Activated CD4-positive, alpha-beta memory T cell treated with anti-CD3 and anti-CD28 coated beads for 36 hours (primary cell): ENCODE data around the gene NTM. TPM values are rescaled to one million over a fixed set of nuclear protein-coding genes. Genes with fewer than 3 reads are reported as not detected.

Experiments
- CTCF ChIA-PET: fragments of 350-600 bp; sonication (Branson Sonifier 250); formaldehyde crosslinking; loops from one replicate; lab custom pipeline; 2021; ENCODE audit warnings: antibody characterized with exemption, inconsistent platforms; lab: Charles Lee
- POLR2A ChIA-PET: fragments of 350-600 bp; sonication (Branson Sonifier 250); formaldehyde crosslinking; loops from one replicate; lab custom pipeline; 2021; ENCODE audit warnings: antibody characterized with exemption; lab: Charles Lee
- DNase-seq: peaks from one replicate; pipeline ENCODE4 v3.0.0-alpha.2; 2020
- H3K27ac Mint-ChIP-seq: one replicate; pipeline ENCODE4 v1.8.0; 2021; ENCODE audit warnings: mixed read lengths
- H3K27me3 Mint-ChIP-seq: one replicate; pipeline ENCODE4 v1.8.0; 2021; ENCODE audit warnings: mixed read lengths
- H3K36me3 Mint-ChIP-seq: one replicate; pipeline ENCODE4 v1.8.0; 2021; ENCODE audit warnings: mixed read lengths
- H3K4me1 Mint-ChIP-seq: one replicate; pipeline ENCODE4 v1.8.0; 2021; ENCODE audit warnings: low read depth, mixed read lengths
- H3K4me3 Mint-ChIP-seq: one replicate; pipeline ENCODE4 v1.8.0; 2021; ENCODE audit warnings: mild to moderate bottlenecking, mixed read lengths
- H3K9me3 Mint-ChIP-seq: one replicate; pipeline ENCODE4 v1.8.0; 2021; ENCODE audit warnings: mixed read lengths
- intact Hi-C: fragments of 100-400 bp; cut with micrococcal nuclease; formaldehyde crosslinking; loops from one replicate; pipeline ENCODE4 v1.15.1; 2023
- total RNA-seq, 2 experiments: library from RNA; stranded (reverse); gene quantifications; one replicate each; pipeline ENCODE4 v1.2.3, GENCODE V29; 2021

Gene NTM
- total RNA-seq, 2 experiments from 2014 or later, result not detected

DNA sequence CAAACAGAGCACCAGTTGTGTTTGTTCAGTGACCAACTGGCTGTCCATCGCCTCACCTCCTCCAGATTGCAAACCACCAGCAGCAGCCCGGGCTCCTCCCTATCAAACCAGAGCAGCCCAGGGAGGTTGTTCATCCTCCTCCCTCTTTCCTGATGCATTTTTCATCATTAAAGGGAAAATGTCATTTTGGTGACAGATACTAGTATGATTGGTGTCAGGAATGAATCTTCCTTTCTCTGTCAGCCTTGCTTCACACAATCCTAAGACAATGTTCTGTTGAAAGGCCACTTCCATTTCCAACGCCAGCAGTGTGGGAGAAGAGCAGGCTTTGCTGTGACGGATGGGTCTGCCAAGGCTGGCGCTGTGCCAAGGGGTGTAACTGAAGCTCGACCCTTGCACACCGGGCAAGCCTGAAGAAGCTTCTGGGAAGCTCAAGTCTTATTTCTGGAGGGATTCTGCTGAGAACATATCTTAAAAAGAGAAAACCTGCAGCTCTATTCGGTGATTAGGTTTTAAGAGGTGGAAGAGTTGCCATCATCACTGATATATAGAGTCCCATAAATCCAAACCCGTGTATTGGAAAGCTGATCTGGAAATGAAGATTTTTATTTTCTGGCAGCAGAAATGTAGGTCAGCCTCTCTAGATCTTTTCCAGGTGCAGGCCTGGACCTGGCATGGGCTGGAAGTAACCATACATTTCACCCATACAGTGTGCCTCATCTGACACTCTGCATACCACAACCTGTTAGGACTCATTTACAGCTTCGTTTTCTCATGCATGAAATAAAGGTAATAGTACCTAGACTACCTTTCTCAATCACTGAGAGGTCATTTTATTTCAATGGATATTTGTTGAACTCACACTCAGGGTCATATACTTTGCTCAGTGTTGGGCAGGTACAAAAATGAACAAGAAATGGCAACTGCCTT lies 524.5 kb downstream of the NTM start:
- no peaks in the 10 kb centered on the region for H3K9me3 Mint-ChIP-seq

DNA sequence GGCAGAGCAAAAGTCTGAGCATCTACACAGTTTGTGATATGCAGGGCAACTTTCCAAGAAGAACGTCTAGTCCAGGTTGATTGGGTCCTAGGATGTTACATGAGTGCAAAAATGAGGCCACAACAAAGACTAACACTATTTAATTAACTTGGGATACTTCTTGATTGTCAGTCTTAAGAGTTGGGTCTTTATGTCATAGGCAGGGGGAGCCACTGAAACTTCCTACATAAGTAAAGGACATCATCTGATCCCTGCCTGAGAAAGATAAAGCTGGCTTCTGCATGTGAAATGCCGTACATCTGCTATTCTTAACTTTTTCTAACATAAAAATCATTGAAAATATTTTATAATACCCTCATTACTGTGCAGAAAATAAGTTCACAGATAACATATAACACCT lies 525.5 kb downstream of the NTM start:
- H3K27ac Mint-ChIP-seq, result no peak overlapping the region
- no peak overlapping the region for H3K4me3 Mint-ChIP-seq
- H3K27me3 Mint-ChIP-seq, result no peaks in the 10 kb centered on the region
- ChIA-PET CTCF (no interaction called here), POLR2A (no interaction called here)
- H3K9me3 Mint-ChIP-seq, result no peaks in the 10 kb centered on the region
- DNase-seq, result no peak
- intact Hi-C loops, result no loop called here
- H3K4me1 Mint-ChIP-seq, result no peaks in the 10 kb centered on the region
- H3K36me3 Mint-ChIP-seq, result no peaks in the 10 kb centered on the region

More for the DNA sequence above, 524.5 kb downstream of the NTM start:
- intact Hi-C loops, result no loop called here
- Mint-ChIP-seq H3K27ac (no peak overlapping the region), H3K4me3 (no peak overlapping the region), H3K4me1 (no peaks in the 10 kb centered on the region), H3K36me3 (no peaks in the 10 kb centered on the region), H3K27me3 (no peaks in the 10 kb centered on the region)
- no peak for DNase-seq
- ChIA-PET CTCF (no interaction called here), POLR2A (no interaction called here)

DNA sequence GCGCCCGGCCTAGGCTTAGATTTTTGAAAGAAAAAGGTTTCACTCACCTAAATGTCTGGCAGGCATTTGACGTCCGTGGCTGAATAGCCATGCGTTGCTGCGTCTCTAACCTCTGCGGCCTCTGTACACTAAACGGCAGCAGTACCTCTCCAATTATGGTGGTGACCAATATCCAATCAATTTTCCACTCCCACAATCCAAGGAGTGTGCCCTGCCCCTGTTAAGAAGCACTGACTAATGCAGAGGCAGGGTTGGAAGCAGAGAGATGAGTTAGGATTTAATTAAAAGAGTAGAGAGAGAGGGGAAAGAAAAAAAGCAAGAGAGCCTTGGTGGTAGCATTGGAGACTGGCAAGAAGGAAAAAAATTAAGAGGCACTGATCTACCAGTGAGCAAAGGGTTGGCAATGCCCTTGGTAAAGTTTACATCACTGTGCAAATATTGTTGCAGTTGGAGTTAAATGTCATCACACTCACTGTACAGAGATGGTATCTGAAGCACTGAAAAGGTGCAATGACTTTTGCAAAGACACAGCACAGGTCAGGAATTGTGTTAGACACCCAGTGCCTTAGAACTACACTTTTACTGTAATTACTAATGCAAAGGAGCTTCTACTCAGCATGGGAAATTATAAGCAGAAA lies 526.7 kb downstream of the NTM start:
- H3K27me3 Mint-ChIP-seq, result no peaks in the 10 kb centered on the region
- CTCF ChIA-PET, result no interaction called here
- no peaks in the 10 kb centered on the region for H3K4me1 Mint-ChIP-seq
- intact Hi-C loops, result no loop called here
- no peak for DNase-seq
- POLR2A ChIA-PET, result no interaction called here
- no peaks in the 10 kb centered on the region for H3K36me3 Mint-ChIP-seq
- H3K4me3 Mint-ChIP-seq, result no peak overlapping the region
- no peak overlapping the region for H3K27ac Mint-ChIP-seq
- no peaks in the 10 kb centered on the region for H3K9me3 Mint-ChIP-seq

DNA sequence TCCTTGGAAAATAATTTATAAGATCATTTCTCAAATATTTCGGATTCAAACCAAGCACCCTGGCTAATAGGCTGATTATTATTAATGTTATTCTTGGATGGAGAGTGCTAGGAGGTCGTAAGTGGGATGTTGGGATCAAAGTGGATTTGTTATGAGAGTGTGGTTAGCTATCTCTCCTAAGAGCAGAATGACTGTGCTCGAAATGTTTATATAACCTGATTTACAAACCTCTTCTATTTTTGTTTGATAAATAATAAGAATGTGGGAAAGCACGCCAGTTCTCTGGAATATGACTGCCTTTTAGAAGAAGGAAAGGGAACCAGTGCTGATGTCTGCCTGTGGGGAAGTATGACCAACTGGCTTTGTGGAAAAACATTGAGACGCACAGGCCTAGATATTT lies 527.5 kb downstream of the NTM start:
- no peaks in the 10 kb centered on the region for H3K36me3 Mint-ChIP-seq
- no peak overlapping the region for H3K27ac Mint-ChIP-seq
- ChIA-PET CTCF (no interaction called here), POLR2A (no interaction called here)
- H3K4me3 Mint-ChIP-seq, result no peak overlapping the region
- no peaks in the 10 kb centered on the region for H3K27me3 Mint-ChIP-seq
- no peaks in the 10 kb centered on the region for H3K9me3 Mint-ChIP-seq
- intact Hi-C loops, result no loop called here
- no peaks in the 10 kb centered on the region for H3K4me1 Mint-ChIP-seq
- no peak for DNase-seq

- Mint-ChIP-seq H3K4me3 (no peak overlapping the region), H3K9me3 (no peaks in the 10 kb centered on the region), H3K36me3 (no peaks in the 10 kb centered on the region), H3K4me1 (no peaks in the 10 kb centered on the region), H3K27ac (no peak overlapping the region), H3K27me3 (no peaks in the 10 kb centered on the region)
- POLR2A ChIA-PET, result no interaction called here
- CTCF ChIA-PET, result no interaction called here
- intact Hi-C loops, result no loop called here
- DNase-seq, result no peak
Observed at GRCh38 chr11:131898949-131899348, 528.5 kb downstream of the NTM start.

DNA sequence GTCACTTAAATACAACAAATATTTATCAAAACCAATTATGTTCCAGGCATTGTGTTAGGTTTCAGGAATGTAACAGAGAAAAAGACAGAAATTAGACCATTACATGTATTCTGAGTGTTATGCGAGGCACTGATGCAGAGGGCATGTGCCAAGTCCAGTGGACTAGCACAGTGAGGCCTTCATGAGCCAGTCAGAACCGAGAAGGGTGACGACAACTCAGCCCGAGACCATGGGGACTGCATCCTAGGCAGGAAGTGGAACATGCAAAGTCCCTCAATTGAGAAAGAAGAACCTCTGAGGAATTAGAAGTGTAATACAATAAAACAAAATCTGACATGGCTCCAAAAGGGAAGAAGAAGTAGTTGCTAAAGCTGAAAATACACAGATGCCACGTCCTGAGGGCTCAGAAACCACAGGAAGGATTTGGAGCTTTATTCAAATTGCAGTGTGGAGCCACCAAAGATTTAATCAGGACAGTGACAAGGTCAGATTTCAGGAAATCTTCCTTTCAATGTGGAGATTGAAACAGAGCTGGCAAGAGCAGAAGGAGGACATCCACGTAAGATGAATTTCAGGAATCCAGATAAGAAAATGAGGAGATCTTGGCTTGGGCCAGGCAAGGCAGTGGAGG lies 529.6 kb downstream of the NTM start:
- DNase-seq, result no peak
- no peak overlapping the region for H3K27ac Mint-ChIP-seq
- no peaks in the 10 kb centered on the region for H3K36me3 Mint-ChIP-seq
- H3K4me1 Mint-ChIP-seq, result no peaks in the 10 kb centered on the region
- no peak overlapping the region for H3K4me3 Mint-ChIP-seq
- H3K27me3 Mint-ChIP-seq, result no peaks in the 10 kb centered on the region
- no peaks in the 10 kb centered on the region for H3K9me3 Mint-ChIP-seq
- CTCF ChIA-PET, result interaction anchor here (0.7 kb wide), 1 partner anchor 232 kb away, joined by 3 read pairs; no protein-coding TSS in a partner anchor
- intact Hi-C loops, result no loop called here
- POLR2A ChIA-PET, result no interaction called here

DNA sequence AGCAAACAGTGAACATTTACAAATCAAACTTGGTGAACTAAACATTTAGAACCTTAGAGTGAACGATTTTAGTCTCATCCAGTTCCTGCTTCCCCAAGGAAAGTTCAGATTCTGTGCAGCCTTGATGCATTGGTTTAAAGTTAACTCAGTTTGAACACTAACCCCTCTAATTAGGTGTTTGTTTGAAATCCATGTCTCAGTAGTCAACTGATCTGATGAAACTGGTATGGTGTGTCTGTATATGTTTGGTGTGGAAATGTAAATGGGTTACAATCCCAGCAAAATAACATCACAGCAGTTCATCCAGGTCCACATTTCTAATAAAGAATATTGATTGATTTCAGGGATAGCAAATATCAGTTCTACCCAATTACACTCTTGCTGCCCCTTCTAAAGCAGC lies 532.0 kb downstream of the NTM start:
- no peak overlapping the region for H3K27ac Mint-ChIP-seq
- no peak for DNase-seq
- POLR2A ChIA-PET, result no interaction called here
- H3K4me1 Mint-ChIP-seq, result no peaks in the 10 kb centered on the region
- no peak overlapping the region for H3K4me3 Mint-ChIP-seq
- H3K27me3 Mint-ChIP-seq, result no peaks in the 10 kb centered on the region
- intact Hi-C loops, result no loop called here
- CTCF ChIA-PET, result no interaction called here
- H3K36me3 Mint-ChIP-seq, result no peaks in the 10 kb centered on the region
- no peaks in the 10 kb centered on the region for H3K9me3 Mint-ChIP-seq

GRCh38 chr11:131903074-131903473 lies 532.7 kb downstream of the NTM start:
- no peak overlapping the region for H3K4me3 Mint-ChIP-seq
- no peaks in the 10 kb centered on the region for H3K36me3 Mint-ChIP-seq
- no peak for DNase-seq
- no peaks in the 10 kb centered on the region for H3K27me3 Mint-ChIP-seq
- no peak overlapping the region for H3K27ac Mint-ChIP-seq
- intact Hi-C loops, result no loop called here
- no peaks in the 10 kb centered on the region for H3K4me1 Mint-ChIP-seq
- ChIA-PET POLR2A (no interaction called here), CTCF (no interaction called here)
- no peaks in the 10 kb centered on the region for H3K9me3 Mint-ChIP-seq

DNA sequence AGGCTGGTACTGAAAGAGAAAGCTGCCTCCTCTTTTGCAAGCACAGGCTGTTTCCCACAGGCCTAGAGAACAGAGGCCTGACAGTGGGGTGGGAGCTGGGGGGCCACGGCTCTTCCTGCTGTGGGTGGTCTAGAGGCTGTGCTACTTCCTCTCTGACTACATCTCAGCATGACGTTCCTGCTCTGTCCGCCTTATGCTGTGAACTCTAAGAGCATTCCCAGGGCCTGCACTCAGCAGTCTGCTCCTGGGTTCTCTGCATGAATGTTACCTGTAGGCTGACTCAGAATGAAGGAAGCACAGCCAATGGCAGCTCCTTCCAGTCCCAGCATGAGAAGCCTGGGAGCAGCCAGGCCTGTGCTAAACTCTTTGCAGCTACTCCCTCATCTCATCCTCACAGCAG lies 534.3 kb downstream of the NTM start:
- ChIA-PET POLR2A (no interaction called here), CTCF (no interaction called here)
- no peak for DNase-seq
- H3K4me1 Mint-ChIP-seq, result no peaks in the 10 kb centered on the region
- H3K9me3 Mint-ChIP-seq, result no peaks in the 10 kb centered on the region
- peaks cover 12% of the 10 kb centered on the region for H3K27me3 Mint-ChIP-seq
- intact Hi-C loops, result no loop called here
- H3K36me3 Mint-ChIP-seq, result no peaks in the 10 kb centered on the region
- no peak overlapping the region for H3K27ac Mint-ChIP-seq
- H3K4me3 Mint-ChIP-seq, result no peak overlapping the region

DNA sequence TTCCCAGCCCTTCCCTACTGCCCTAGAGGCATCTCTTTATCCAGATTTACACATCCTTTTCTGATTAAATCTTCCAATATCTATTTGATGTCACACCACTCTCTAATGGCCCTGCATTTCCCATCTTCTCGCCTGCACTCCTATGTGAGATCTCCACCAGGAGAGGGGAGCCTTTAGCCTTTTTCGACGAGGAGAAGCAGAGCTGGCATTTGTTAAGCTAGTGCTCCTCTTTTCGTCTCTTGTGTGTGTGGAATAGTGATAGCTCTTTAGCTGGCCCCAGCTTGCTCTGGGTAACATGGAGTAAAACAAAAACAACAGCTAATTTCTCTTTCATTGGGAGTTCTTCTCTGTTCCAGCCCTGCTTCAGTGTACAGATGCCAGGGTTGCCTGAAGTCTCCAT lies 536.5 kb downstream of the NTM start:
- DNase-seq, result no peak
- H3K9me3 Mint-ChIP-seq, result no peaks in the 10 kb centered on the region
- CTCF ChIA-PET, result no interaction called here
- no peak overlapping the region for H3K4me3 Mint-ChIP-seq
- POLR2A ChIA-PET, result no interaction called here
- no peak overlapping the region for H3K27ac Mint-ChIP-seq
- H3K4me1 Mint-ChIP-seq, result no peaks in the 10 kb centered on the region
- H3K36me3 Mint-ChIP-seq, result no peaks in the 10 kb centered on the region
- intact Hi-C loops, result no loop called here
- H3K27me3 Mint-ChIP-seq, result peaks cover 24% of the 10 kb centered on the region

- intact Hi-C loops, result no loop called here
- Mint-ChIP-seq H3K9me3 (no peaks in the 10 kb centered on the region), H3K36me3 (no peaks in the 10 kb centered on the region), H3K27me3 (peaks cover 28% of the 10 kb centered on the region), H3K4me1 (no peaks in the 10 kb centered on the region), H3K4me3 (no peak overlapping the region), H3K27ac (no peak overlapping the region)
- ChIA-PET POLR2A (no interaction called here), CTCF (no interaction called here)
- DNase-seq, result no peak
Observed at GRCh38 chr11:131907371-131907770, 537.0 kb downstream of the NTM start.

DNA sequence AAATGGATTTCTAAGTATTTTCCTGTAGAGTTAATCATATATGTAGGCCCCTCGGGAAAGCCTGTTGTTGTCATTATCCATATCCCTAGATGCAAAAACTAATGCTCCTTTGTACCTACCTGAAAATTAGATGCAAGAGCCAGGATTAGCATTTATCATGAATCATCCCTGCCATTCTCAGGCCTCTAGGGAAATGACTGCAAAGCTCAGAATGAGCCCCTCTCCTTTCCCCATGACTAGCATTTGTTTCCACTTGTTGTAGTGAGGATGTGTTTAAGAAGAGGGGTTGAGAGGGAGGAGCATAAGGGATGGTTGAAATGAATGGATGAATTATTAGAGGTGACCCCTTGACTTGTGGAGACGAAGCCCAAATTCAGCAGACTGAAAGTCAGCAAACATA lies 537.9 kb downstream of the NTM start:
- CTCF ChIA-PET, result no interaction called here

More for the DNA sequence above, 537.9 kb downstream of the NTM start:
- H3K9me3 Mint-ChIP-seq, result no peaks in the 10 kb centered on the region
- no peaks in the 10 kb centered on the region for H3K36me3 Mint-ChIP-seq
- intact Hi-C loops, result no loop called here
- no peaks in the 10 kb centered on the region for H3K4me1 Mint-ChIP-seq
- POLR2A ChIA-PET, result no interaction called here
- H3K4me3 Mint-ChIP-seq, result no peak overlapping the region
- no peak for DNase-seq
- H3K27me3 Mint-ChIP-seq, result peaks cover 34% of the 10 kb centered on the region
- H3K27ac Mint-ChIP-seq, result no peak overlapping the region
